GM18517 (cell line): ENCODE data around the gene DNAJC30.

Source experiments
- ATAC-seq: cut with Tn5 transposase; IDR thresholded peaks from one replicate; pipeline ENCODE4 v1.9.1; 2021; ENCODE audit warnings: mild to moderate bottlenecking, moderate library complexity; ENCODE audit not compliant: unreplicated experiment

Gene DNAJC30

DNA sequence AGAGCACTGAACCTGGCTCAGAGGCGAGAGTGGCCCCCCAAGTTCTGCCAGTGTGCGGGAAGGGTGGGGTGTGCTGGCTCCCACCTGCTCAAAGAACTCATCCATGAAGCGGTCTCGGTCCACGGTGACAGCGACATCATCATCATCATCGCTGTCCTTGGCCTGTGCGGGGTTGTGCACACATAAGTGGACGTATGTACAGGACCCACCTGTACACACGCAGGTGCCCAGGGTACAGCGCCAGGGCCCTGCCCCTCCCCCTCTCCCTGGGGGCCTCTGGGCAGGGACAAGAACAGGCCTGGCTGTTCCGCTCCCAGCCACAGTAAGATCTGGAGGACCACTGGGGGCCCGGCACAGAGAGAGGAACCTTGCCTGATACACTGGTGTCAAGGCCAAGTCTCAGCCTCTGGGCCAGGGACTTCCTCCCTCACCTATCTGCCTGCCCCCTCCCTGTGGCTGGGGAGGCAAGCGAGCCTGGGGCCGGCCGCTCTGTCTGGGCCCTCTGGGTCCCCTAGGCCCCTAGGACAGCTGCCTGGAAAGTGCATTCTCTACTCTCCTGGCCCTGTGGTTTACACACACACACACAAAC lies 25.8 kb upstream of the DNAJC30 start:
- no peak for ATAC-seq

DNA sequence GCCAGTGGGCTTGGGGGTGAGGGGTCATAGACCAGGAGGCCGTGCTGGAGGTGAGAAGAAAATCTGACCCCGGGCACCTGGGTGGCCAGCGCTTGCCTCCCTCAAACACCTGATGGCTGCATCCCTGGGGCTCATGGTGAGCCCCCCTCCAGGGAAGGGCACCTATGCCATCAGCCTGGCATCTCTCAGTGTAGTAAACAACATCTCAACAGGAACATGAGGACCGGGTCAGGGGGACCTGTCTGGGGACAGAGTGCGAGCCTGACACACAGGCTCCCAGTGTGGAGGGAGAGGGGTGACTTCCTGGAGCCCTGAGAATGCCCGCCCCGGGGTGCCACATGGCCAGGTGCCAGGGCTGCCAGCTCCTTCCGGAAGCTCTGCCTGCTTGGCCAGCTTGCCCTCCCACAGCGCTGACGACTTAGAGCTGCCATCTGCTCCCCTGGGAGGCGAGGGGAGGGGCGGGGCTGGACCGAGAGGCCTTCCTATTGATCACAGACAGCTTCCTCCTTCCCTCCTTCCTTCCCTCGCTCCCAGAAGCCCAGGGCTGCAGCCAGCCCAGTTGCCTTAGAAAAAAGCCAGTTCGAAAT lies 23.9 kb upstream of the DNAJC30 start:
- no peak for ATAC-seq

DNA sequence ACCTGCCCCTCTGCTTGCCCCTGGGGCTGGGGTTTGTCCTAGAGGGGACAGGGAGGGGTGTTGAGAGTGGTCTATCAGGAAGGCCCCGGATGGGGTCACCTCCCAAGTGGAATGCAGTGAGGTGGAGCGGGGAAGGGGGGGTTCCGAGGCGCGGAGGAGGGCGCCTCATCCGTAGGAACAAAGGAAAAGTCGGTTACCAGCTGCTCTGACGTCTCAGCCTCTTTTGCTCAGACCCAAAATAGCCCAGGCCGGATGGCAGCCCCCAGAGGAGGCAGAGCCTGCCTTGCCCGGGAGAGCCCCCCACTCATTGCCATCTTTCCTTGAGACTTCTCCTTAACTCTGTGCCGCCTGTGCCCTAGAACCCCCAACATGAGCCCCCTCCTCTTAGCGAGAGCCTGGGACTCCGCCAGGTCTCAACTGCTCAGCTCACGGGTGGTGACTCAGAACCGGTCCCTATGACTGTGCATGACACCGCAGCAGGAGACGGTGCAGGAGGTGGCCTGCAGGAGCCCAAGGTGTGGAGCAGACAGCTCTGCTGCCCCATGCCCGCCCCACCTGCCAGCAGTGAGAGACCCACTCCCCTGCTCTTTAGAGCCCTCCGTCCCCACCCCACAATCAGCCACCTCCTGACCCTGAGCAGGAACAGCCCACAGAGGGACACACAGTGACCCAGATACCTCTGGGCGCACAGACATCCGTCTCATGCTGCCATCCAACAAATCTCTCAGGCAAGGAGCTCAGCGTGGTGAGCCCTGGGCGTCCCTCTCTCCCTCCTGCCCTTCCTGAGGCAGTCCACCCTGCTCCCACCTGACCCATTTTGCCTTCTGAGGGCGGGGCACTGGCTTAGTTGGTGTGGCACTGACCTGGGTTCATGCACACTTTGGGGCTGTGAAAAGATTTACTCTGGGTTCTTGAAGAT lies 23.1 kb upstream of the DNAJC30 start:
- ATAC-seq, result no peak

DNA sequence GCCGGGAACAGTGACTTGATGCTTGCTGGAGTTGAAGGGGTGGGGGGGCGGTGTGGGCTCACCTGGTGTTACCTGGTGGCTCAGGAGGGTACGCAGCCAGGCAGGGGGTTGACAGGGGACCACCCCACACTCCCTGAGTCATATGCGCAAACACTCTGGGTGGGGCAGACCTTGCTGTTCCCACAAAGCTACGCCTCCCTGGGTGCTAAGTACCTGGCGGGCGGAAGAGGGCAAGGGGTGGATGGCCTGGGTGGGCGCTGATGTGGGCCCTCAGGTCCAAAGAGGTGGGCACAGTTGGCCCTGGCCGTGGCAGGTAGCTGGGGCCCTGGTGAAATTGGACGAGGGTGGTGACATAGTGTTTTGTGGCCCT lies 22.3 kb upstream of the DNAJC30 start:
- ATAC-seq, result no peak

DNA sequence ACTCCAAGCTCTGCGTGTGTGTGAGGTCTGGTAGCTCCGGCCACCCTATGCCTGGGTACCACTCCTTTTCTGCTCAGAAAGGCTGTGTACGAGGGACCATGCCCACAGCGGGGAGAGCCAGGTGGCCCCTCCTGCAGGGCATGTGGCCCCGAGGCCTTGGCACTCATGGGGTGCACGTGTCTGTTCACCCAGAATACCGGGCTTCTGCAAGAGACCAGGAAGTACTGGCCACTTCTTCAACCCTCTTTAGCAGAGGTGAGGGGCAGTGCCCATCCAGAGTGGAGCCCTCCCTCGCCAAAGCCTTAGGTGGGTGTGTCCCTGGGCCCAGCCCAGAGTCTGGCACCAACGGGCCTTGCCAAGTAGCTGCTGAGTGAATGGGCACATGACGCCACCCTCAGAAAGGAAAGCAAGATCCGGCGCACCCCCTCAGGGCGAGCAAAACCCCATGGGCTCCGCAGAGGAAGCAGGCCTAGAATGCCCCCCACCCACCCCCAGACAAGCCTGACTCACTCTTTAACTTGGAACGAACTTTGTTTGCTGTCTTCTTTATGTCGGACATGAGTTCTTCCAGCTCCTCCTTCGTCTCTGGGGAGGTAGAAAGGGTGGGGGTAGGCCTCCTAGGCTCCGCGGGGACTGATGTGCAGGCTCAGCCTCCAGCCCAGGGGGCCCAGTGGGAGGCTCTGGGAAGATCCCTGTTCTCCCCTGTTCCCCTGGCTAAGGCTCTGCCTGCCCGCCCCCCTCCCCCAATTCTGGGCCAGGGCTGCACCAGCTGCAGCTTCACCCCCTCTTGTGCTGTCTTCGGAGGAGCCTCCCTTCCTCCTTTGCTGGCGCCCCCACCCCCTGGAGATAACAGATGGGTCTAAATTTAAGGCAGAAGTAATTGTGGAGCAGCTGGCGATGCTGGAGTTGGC lies 21.6 kb upstream of the DNAJC30 start:
- no peak for ATAC-seq

DNA sequence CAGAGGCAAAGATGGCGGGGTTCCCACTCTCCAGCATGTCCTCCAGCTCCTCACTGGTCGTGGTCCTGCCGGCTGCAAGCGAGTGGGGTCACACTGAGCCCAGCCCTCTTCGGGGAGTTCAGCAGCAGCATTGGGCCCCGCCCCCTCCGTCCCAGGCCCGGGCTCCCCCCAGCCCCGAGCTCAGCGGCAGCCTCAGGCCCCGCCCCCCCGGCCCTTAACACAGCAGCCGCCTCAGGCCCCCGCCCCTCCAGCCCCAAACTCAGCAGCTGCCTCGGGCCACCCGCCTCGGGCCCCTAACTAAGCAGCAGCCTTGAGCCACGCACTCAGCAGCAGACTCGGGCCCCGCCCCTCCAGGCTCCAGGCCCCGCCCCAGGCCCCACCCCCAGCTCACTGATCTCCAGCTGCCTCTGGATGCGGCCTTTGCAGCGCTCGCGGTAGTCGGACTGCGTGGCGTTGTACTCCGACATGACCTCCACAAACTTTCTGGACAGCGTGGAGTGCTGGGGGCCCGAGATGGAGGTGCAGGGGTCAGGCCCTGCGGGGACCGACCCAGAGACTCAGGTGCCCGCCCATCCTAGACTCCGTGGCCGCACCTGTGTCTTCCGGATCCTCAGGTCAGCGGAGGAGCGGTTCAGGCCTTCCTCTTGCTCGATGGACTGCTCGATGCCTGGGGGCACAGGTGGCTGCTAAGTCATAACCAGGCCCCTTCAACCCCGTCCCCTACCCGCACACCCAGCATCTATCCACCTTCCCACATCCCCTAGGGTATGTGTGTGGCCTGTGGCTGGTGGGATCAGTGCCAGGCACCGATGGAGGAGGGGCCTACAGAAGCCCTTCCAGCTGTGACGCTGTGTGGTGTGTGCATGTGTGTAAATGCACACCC lies 20.7 kb upstream of the DNAJC30 start:
- ATAC-seq, result no peak

DNA sequence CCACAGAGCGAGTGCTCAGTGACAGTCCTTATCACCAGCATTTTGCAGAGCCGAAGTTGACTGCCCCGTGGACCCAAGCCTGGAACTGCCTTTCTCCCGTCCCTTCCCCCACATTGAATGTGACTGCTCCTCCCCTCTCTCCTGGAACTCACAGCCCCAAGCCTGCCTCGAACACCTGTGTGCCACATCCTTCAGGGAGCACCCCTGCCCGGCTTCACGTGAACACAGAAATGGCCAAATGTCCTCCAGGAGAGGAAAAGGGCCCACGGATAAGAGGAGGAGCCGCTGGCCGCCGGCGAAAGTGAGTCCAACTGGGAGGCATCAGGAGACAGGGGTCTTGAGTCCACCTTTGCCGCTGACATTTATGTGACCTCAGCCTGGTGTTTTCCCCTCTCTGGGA lies 20.0 kb upstream of the DNAJC30 start:
- no peak for ATAC-seq

DNA sequence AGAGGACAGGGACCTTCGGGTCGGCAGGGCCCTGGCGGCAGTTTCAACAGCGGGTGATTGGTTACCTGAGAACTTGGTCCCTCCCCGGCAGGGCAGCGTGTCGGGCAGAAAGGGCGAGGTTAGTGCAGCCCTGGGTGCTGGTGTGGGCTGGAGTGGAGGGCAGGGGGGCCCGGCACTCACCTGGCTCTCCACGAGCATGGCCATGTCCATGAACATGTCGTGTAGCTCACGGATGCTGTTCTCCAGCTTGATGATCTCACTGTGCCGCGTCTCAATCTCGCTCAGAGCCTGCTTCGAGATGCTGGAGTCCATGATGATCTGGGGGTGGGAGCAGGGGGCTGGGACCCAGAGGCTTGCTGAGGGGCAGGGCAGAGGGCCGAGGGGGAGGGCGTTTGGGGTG lies 19.4 kb upstream of the DNAJC30 start:
- no peak for ATAC-seq

DNA sequence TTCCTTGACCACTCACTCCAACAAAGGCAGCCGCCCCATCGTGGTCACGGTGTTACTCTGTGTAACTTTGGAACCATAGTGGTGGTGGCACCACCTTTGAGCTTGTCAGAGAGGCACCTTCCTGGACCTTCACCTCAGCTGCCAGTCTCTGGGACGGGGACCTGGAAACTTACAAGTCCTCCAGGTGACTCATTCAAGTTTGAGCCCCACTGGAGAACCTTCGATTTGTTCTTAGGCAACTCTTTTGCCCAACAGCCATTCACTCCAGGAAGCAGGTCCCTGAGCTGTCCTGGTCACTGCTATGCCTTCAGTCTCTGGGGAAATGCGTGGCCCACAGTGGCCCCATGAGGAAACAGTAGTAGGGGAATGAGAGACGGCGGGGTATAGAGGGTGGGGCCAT lies 19.0 kb upstream of the DNAJC30 start:
- no peak for ATAC-seq

DNA sequence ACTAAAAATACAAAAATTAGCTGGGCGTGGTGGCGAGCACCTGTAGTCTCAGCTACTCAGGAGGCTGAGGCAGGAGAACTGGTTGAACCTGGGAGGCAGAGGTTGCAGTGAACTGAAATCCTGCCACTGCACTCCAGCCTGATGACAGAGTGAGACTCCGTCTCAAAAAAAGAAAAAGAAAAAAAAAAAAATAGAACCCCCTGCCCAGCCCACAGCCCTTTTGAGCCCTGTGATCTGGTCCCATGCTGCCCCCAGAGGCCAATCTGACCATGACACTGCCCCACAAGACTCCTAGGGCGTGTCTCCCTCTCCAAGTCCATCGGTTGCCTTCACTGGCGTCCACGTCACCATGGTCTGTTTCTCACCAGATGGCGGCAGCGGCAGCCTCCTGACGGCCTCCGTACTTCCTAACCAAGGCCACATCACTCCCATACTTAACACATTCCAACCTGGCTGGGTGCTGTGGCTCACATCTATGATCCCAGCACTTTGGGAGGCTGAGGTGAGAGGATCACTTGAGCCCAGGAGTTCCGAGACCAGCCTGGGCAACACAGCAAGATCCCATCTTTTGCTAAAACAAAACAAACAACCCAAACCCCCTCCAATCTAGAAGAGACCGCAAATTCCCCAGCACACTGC lies 18.2 kb upstream of the DNAJC30 start:
- ATAC-seq, result no peak

DNA sequence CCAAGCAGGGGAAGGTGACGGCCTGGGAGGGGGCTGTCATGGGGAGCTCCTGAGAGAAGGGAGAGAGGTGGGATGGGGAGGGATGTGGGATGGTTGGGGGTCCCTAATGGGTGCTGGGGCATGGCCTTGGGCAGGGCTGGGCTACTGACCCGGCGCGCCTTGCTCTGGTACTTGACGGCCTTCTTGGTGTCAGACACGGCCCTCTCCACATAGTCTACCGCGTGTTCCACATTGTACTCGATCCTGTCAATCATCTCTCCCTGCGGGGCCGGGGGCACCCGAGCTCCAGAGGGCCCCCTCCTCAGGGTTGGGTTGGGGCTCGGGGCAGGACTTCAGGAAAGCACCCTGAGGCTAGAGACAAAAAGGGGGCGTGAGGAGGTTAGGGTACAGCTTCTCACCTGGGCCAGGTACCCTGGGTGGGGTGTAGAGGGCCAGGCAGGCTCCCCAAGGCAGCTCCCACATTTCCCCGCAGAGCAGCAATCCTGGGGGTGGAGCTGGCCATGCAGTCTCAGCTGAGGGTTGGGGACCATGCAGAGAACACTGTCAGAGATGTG lies 17.4 kb upstream of the DNAJC30 start:
- no peak for ATAC-seq

DNA sequence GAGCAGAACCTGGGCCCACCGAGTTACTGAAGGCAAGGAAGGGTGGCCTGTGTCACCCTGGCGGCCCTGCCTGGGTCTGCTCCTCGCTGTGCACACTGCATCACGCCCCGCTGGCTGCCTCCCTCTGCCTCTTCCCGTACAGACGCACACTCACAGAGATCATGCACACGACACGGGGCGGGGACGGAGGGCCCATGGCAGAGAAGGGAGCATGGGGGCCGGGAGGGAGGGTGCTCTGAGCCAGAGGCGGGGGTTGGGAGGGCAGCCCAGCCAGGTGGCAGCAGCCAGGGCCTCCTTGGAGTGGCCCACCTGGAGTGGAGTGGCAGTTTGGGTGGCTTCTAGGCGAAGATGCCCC lies 16.8 kb upstream of the DNAJC30 start:
- ATAC-seq, result no peak

DNA sequence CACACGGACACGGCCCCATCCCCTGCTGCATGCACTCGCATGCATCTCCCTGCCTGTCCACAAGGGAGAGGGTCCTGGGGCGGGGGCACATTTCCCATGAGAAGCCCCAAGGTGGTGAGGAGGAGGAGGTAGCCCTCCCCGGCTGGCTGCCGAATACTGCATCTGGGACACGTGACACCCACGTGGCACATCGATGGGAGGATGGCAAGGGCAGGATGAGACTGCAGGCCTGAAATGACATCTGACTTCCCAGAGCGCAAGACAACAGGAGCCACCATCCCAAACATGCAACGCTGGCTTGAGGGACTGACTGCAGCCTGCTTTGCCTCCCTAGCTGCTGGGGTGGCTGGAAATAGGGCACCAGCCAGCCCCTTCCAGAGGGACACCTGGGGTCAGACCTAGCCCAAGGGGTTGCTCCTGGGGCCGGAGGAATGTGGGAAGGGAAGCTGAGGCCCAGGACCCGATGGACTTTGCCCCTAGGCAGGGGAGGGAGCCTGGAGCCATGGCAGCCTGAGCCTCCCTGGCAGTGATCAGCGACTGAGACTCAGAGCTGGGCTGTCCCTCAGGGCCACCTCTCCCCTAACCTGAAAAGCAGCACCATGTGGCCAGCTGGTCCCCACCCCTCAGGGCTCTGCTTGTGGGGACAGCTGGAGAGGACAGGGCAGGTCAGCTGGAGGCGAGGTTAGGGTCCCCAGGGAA lies 16.3 kb upstream of the DNAJC30 start:
- ATAC-seq, result no peak

DNA sequence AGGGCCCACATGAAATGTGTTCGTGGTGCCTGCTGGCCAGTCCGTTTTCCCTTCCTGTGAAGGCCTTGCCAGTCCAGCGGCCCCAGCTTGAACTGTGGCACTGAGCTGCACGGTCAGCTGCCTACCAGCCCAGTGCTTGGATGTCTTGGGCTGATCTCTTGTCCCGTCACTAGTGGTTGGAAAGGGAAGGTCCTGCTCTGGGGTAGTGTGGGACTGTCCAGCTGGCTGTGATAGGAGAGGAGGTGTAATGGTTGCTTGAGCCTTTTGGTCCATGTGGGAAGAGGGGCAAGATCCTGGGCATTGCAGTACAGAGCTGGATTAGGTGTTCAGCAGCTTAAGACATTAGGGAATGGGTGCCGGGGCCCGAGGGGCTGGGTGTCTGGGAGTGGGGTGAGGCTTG lies 15.2 kb upstream of the DNAJC30 start:
- ATAC-seq, result no peak

DNA sequence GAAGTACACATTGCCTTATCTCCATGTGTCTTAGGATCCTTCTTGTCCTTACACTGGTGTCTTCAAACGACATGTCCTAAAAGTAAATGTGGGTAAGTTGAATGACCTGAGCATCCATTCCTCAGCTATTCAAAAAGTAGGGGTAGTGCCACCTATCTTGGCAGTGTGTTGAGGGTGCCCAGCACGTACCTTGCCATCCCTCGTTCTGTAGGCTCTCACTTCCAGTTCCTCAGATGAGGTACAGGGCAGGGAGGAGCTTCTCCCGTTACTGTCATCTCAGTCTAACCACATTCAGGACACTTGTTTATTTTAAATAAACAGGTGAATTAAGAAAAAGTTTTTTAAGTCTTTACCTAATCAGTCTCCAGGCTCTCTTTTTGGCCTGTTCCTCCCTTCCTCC lies 13.1 kb upstream of the DNAJC30 start:
- no peak for ATAC-seq

DNA sequence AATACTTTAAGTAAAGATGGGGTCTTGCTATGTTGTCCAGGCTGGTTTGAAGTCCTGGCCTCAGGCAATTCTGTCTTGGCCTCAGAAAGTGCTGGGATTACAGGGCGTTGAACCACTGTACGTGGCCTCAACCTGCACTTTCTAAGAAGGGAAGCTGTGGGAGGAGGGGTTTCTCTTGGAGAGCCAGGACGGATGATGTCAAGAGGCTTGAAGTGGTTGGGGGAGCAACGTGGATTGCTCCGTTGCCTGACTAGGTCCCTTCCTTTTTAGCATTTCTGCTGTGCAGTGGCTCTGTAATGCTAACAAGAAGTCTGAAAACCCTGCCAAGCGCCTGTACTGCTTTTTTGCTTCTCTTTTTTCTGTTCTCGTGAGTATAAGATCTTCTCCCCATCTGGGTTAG lies 7.4 kb upstream of the DNAJC30 start:
- ATAC-seq, result no peak

DNA sequence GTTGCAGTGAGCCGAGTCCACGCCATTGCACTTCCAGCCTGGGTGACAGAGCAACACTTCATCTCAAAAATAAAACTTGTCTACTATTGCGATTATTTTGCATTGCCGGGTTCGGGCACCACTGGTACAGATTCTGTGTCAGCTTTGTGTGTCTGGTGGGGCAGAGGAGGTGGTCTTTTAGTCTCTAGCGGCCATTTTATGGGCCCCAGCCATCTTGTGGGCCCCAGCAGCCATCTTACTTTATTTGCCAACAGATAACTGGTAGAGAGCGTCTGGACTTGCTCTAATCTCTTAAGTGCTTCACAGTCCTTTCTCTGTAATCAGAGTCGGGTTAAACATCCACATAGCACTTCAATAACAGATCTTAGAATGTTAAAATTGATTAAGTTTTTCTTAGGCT lies 5.0 kb upstream of the DNAJC30 start:
- ATAC-seq, result no peak

DNA sequence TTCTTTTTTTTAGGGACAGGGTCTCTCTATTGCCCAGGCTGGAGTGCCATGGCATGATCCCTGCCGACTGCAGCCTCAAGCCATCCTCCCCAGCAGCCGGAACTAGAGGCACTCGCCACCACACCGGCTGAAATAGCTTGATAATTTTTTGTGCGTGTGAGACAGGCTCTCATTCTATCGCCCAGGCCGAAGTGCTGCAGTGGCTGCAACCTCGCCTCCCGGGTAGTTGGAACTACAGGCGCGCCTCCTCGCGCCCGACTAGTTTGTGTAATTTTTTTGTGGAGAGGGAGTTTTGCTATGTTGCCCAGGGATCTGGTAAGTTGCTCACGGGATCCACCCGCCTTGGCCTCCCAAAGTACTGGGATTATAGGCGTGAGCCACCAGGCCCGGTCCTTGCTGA lies 2.1 kb upstream of the DNAJC30 start:
- ATAC-seq, result no peak
